Measurements from ENCODE around the gene DENND5A.
A peak's percentile ranks its signal among the peaks of the same experiment; 100 is the strongest.
"Not testable (repeated sequence)": the region's sequence is repeated elsewhere in the genome, so short reads cannot be mapped to it uniquely, and the experiment has no call there.

DENND5A gene

DNA sequence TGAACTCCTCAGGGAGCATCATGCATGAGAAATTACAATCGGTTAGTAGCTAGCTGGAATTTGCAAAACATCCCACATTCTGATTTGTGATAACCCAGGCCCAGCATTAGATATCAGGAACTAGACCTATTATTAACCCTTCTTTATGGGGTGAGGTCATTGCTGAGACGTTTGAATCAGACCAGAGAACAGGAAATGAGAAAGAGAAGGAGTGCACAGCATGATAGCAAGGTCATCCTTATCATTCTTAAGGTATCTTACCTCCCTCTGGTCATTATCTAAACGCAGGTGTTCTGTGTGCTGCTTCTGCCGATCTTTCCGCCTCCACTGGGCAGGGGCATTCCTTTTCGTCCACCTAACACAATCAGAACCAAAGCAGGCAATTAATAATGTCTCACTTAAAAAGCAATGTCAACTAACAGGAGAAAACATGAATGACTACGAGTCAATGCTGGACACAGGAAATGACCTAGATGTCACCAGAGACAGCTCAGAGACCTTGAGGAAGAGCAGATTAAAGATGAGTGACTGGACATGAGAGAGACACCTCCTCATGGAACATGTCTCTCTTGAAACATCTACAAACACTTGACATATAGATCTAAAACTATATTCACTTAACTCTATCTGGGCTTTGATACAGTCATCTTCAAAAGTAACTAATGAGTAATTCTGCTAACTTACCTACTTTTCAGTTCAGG lies 95.4 kb downstream of the DENND5A start:
- Mint-ChIP-seq H3K27ac (no peak overlapping the region), H3K9me3 (no peaks in the 10 kb centered on the region), H3K36me3 (ENCODE audit: insufficient read depth) (peaks cover 12% of the 10 kb centered on the region), H3K27me3 (no peaks in the 10 kb centered on the region), H3K4me1 (ENCODE audit: low read depth in 2 of 2) (no peaks in the 10 kb centered on the region), H3K4me3 (no peak overlapping the region)
- no peak for ATAC-seq (replicated peaks)
- no peak for DNase-seq

DNA sequence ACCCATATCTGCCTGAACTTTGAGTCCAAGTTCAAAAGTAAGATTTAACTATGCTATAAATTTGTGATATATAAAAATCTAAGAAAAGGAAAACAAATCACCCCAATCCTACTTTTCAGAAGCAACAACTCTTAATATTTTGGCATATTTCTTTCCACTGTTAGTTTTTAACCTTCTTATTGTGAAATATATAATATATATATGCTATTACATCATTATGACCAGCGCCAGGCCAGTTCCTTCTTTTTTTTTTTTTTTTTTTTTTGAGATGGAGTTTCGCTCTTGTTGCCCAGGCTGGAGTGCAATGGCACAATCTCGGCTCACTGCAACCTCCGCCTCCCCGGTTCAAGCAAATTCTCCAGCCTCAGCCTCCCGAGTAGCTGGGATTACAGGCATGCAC lies 103.2 kb downstream of the DENND5A start:
- not testable (repeated sequence) for H3K27me3 Mint-ChIP-seq; H3K4me3 Mint-ChIP-seq; DNase-seq; H3K9me3 Mint-ChIP-seq; H3K4me1 Mint-ChIP-seq (ENCODE audit: low read depth in 2 of 2); ATAC-seq (replicated peaks); H3K27ac Mint-ChIP-seq
- H3K36me3 Mint-ChIP-seq (ENCODE audit: insufficient read depth), result peaks cover 12% of the 10 kb centered on the region

GRCh38 chr11:9160166-9160565 lies 105.0 kb downstream of the DENND5A start:
- DNase-seq (no peak), ATAC-seq (replicated peaks) (no peak)
- H3K27ac Mint-ChIP-seq, result peak overlapping the region in 1 of 2 donors; percentile 50
- H3K4me1 Mint-ChIP-seq (ENCODE audit: low read depth in 2 of 2), result peaks cover 0 to 3% of the 10 kb centered on the region in 2 donors
- H3K9me3 Mint-ChIP-seq, result no peaks in the 10 kb centered on the region
- H3K27me3 Mint-ChIP-seq, result no peaks in the 10 kb centered on the region
- H3K4me3 Mint-ChIP-seq, result no peak overlapping the region
- H3K36me3 Mint-ChIP-seq (ENCODE audit: insufficient read depth), result peaks cover 13% of the 10 kb centered on the region

DNA sequence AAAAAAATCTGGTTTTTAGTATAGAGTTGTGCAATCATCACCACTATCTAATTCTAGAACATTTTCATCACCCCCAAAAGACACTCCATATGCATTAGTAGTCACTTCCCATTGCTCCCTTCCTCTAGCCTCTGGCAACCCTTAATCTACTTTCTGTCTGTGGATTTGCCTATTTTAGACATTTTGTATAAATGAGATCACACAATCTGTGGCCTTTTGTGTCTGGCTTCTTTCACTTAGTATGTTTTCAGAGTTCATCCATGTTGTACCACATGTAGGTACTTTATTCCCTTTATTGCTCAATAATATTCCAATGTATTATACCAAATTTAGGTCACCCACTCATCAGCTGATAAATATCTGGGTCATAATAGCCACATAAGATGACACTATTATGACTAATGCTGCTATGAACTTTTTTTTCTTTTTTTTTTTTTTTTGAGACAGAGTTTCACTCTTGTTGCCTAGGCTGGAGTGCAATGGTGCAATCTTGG lies 106.2 kb downstream of the DENND5A start:
- no peak overlapping the region for H3K4me3 Mint-ChIP-seq
- no peaks in the 10 kb centered on the region for H3K9me3 Mint-ChIP-seq
- no peak for DNase-seq
- H3K27me3 Mint-ChIP-seq, result no peaks in the 10 kb centered on the region
- H3K36me3 Mint-ChIP-seq (ENCODE audit: insufficient read depth), result peaks cover 13% of the 10 kb centered on the region
- peak overlapping the region in 1 of 2 donors; percentile 1 for H3K27ac Mint-ChIP-seq
- peaks cover 0 to 3% of the 10 kb centered on the region in 2 donors for H3K4me1 Mint-ChIP-seq (ENCODE audit: low read depth in 2 of 2)
- ATAC-seq (replicated peaks), result no peak

- DNase-seq, result no peak
- Mint-ChIP-seq H3K9me3 (no peaks in the 10 kb centered on the region), H3K27ac (no peak overlapping the region), H3K4me3 (no peak overlapping the region), H3K27me3 (no peaks in the 10 kb centered on the region), H3K4me1 (ENCODE audit: low read depth in 2 of 2) (peaks cover 0 to 3% of the 10 kb centered on the region in 2 donors), H3K36me3 (ENCODE audit: insufficient read depth) (peaks cover 9% of the 10 kb centered on the region)
- no peak for ATAC-seq (replicated peaks)
Measured at GRCh38 chr11:9155930-9156329, 109.2 kb downstream of the DENND5A start.

DNA sequence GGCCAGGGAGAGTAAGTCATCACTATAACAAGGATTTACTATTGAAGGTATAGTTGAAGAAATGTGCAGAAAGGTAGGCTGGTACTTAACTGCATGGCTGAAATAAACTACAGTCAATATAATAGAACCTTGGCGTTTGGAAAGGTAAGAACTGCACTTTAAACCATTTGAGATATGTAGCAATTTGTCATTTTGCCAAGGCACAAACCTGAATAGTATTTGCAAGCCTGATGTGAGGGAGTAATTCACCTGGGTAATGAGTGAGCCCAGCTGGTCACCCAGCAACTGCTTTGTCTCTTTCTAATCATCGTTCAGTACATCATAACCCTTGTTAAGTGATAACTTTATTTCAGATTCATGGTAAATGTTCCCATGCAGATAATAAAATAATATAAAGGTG lies 111.5 kb downstream of the DENND5A start:
- peaks cover 3% of the 10 kb centered on the region for H3K36me3 Mint-ChIP-seq (ENCODE audit: insufficient read depth)
- DNase-seq (no peak), ATAC-seq (replicated peaks) (no peak)
- H3K4me1 Mint-ChIP-seq (ENCODE audit: low read depth in 2 of 2), result no peaks in the 10 kb centered on the region
- no peak overlapping the region for H3K27ac Mint-ChIP-seq
- H3K27me3 Mint-ChIP-seq, result no peaks in the 10 kb centered on the region
- H3K4me3 Mint-ChIP-seq, result no peak overlapping the region
- H3K9me3 Mint-ChIP-seq, result no peaks in the 10 kb centered on the region

DNA sequence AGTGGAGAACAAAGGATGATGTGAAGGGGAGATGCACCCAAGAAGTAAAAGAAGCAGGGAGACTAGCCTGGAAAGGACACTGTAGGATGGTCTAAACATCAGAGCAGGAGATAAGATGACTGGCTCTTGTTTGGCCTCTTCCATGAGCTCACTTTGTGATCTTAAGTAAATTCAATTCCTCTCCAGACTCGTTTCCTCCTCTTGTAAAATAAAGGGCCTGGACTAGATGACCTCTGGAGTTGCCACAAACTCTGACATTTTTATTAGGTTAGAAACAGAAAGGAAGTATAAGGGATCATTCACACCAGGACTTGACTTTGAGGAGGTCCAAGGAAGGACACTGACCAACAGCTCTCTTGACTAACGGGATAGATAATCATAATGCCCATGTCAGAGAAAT lies 113.5 kb downstream of the DENND5A start:
- DNase-seq, result no peak
- peaks cover 3% of the 10 kb centered on the region for H3K36me3 Mint-ChIP-seq (ENCODE audit: insufficient read depth)
- no peaks in the 10 kb centered on the region for H3K9me3 Mint-ChIP-seq
- no peaks in the 10 kb centered on the region for H3K4me1 Mint-ChIP-seq (ENCODE audit: low read depth in 2 of 2)
- no peaks in the 10 kb centered on the region for H3K27me3 Mint-ChIP-seq
- H3K4me3 Mint-ChIP-seq, result no peak overlapping the region
- ATAC-seq (replicated peaks), result no peak
- no peak overlapping the region for H3K27ac Mint-ChIP-seq

- DNase-seq (no peak), ATAC-seq (replicated peaks) (no peak)
- H3K36me3 Mint-ChIP-seq (ENCODE audit: insufficient read depth), result peaks cover 1% of the 10 kb centered on the region
- no peaks in the 10 kb centered on the region for H3K4me1 Mint-ChIP-seq (ENCODE audit: low read depth in 2 of 2)
- H3K4me3 Mint-ChIP-seq, result no peak overlapping the region
- H3K27ac Mint-ChIP-seq, result no peak overlapping the region
- no peaks in the 10 kb centered on the region for H3K27me3 Mint-ChIP-seq
- H3K9me3 Mint-ChIP-seq, result no peaks in the 10 kb centered on the region
Measured at GRCh38 chr11:9150926-9151325, 114.2 kb downstream of the DENND5A start.

DNA sequence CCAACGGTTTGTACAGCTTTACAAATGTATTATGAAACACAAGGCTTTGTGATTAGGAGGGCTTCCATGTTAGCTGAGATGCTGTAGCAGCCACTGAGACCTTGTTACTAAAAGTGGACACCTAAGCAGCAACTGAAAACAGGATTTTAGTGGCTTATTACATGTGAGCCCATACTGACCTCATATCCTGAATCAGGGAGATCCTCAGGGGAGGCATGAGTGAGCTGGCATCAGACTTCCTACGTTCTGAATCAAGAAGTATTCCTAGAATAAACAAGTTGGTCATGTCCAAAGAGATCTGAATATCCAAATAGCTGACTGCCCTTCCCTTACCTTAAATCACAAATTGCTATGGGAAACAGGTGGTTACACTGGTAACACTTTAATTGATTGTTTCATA lies 114.6 kb downstream of the DENND5A start:
- Mint-ChIP-seq H3K4me1 (ENCODE audit: low read depth in 2 of 2) (no peaks in the 10 kb centered on the region), H3K36me3 (ENCODE audit: insufficient read depth) (no peaks in the 10 kb centered on the region), H3K4me3 (no peak overlapping the region), H3K27me3 (no peaks in the 10 kb centered on the region), H3K9me3 (no peaks in the 10 kb centered on the region), H3K27ac (no peak overlapping the region)
- DNase-seq, result no peak
- no peak for ATAC-seq (replicated peaks)

DNA sequence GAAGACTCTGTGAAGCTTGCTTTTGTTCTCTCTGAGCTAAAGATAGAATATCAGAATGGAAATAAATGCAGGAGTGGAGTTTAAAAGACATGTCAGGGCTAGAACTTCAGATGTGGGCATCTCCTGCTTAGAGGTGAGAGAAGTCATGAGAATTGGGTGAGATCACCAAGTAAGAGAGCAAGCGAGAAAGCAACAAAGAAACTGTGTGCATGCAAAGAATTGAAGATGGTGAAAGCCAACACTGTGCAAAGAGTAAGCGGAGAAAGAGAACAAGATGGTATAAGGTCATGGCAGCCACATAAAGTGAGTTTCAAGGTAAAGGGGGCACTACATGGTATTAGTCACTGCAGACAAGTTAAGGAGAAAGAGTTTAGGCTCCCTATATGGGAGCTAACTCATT lies 116.4 kb downstream of the DENND5A start:
- H3K27me3 Mint-ChIP-seq, result no peaks in the 10 kb centered on the region
- H3K9me3 Mint-ChIP-seq, result no peaks in the 10 kb centered on the region
- H3K4me3 Mint-ChIP-seq, result no peak overlapping the region
- DNase-seq (no peak), ATAC-seq (replicated peaks) (no peak)
- no peak overlapping the region for H3K27ac Mint-ChIP-seq
- peaks cover 6% of the 10 kb centered on the region for H3K36me3 Mint-ChIP-seq (ENCODE audit: insufficient read depth)
- no peaks in the 10 kb centered on the region for H3K4me1 Mint-ChIP-seq (ENCODE audit: low read depth in 2 of 2)

- no peaks in the 10 kb centered on the region for H3K9me3 Mint-ChIP-seq
- no peak overlapping the region for H3K4me3 Mint-ChIP-seq
- H3K4me1 Mint-ChIP-seq (ENCODE audit: low read depth in 2 of 2), result no peaks in the 10 kb centered on the region
- no peaks in the 10 kb centered on the region for H3K27me3 Mint-ChIP-seq
- no peak overlapping the region for H3K27ac Mint-ChIP-seq
- H3K36me3 Mint-ChIP-seq (ENCODE audit: insufficient read depth), result peaks cover 6% of the 10 kb centered on the region
- ATAC-seq (replicated peaks) (no peak), DNase-seq (no peak)
Measured at GRCh38 chr11:9148035-9148434, 117.1 kb downstream of the DENND5A start.

- H3K9me3 Mint-ChIP-seq, result no peaks in the 10 kb centered on the region
- H3K27ac Mint-ChIP-seq, result no peak overlapping the region
- ATAC-seq (replicated peaks) (no peak), DNase-seq (no peak)
- H3K4me1 Mint-ChIP-seq (ENCODE audit: low read depth in 2 of 2), result no peaks in the 10 kb centered on the region
- peaks cover 6% of the 10 kb centered on the region for H3K36me3 Mint-ChIP-seq (ENCODE audit: insufficient read depth)
- no peak overlapping the region for H3K4me3 Mint-ChIP-seq
- no peaks in the 10 kb centered on the region for H3K27me3 Mint-ChIP-seq
Measured at GRCh38 chr11:9146477-9146876, 118.7 kb downstream of the DENND5A start.

DNA sequence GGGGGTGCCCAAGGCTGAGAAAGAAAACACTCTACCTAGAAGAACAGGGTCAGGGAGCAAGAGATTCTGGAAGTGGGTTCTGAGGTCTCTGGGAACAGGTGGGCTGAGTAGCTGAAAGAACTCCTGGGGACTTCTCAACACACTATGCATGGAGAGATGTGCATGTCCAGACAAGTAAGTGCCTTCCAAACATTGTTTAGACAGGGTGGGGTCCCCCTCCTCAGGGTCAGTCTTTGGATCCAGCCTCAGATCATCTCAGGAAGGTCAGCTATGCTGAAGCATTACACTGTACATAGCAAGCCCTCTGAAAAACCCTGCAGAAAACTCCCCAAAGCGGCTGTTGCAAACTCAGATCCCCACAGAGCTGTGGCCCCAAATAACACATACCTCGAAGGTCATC lies 119.9 kb downstream of the DENND5A start:
- no peak overlapping the region for H3K4me3 Mint-ChIP-seq
- H3K27ac Mint-ChIP-seq, result no peak overlapping the region
- H3K4me1 Mint-ChIP-seq (ENCODE audit: low read depth in 2 of 2), result no peaks in the 10 kb centered on the region
- peaks cover 6% of the 10 kb centered on the region for H3K36me3 Mint-ChIP-seq (ENCODE audit: insufficient read depth)
- no peaks in the 10 kb centered on the region for H3K27me3 Mint-ChIP-seq
- H3K9me3 Mint-ChIP-seq, result no peaks in the 10 kb centered on the region
- no peak for DNase-seq
- ATAC-seq (replicated peaks), result no peak

GRCh38 chr11:9144828-9145227 lies 120.3 kb downstream of the DENND5A start:
- Mint-ChIP-seq H3K9me3 (no peaks in the 10 kb centered on the region), H3K4me1 (ENCODE audit: low read depth in 2 of 2) (peaks cover 0 to 1% of the 10 kb centered on the region in 2 donors), H3K36me3 (ENCODE audit: insufficient read depth) (peaks cover 6% of the 10 kb centered on the region), H3K4me3 (no peak overlapping the region), H3K27me3 (no peaks in the 10 kb centered on the region), H3K27ac (no peak overlapping the region)
- DNase-seq (no peak), ATAC-seq (replicated peaks) (no peak)
